K562 (cell line): ENCODE measurements around the gene KCNIP2.

Source experiments
- ATF3 ChIP-seq, 2 experiments: fragments of 450-650 bp in 1 of 2; sonication (generic) in 1 of 2; formaldehyde crosslinking in 1 of 2; IDR thresholded peaks in 1 of 2; conservative IDR thresholded peaks in 1 of 2; 2 replicates each; pipeline versions ENCODE4 v1.6.1 to v1.8.1; 2016 to 2023; ENCODE audit warnings: mild to moderate bottlenecking in 2 of 2, moderate library complexity in 2 of 2, inconsistent platforms in 1 of 2, missing genetic modification reagents in 1 of 2
- CTCF ChIP-seq, 3 experiments: IDR thresholded peaks in 2 of 3; conservative IDR thresholded peaks in 1 of 3; 2 replicates each; pipeline ENCODE4 v1.5.1; 2011 to 2012; ENCODE audit warnings: low read length in 3 of 3, mild to moderate bottlenecking in 3 of 3, control low read depth in 2 of 3, improper control_type of control experiment in 1 of 3, inconsistent platforms in 1 of 3, low read depth in 1 of 3, mixed read lengths in 1 of 3, moderate library complexity in 1 of 3; ENCODE audit not compliant: insufficient read depth in 2 of 3
- EGR1 ChIP-seq: fragments of 450-650 bp; conservative IDR thresholded peaks from 2 replicates; pipeline ENCODE4 v1.6.1; 2017; ENCODE audit warnings: mild to moderate bottlenecking
- ESRRB ChIP-seq: fragments of 250-450 bp; sonication (Bioruptor Pico); IDR thresholded peaks from 2 replicates; pipeline ENCODE4 v1.5.0; 2020; ENCODE audit warnings: mild to moderate bottlenecking, moderate library complexity, borderline replicate concordance
- HNRNPUL1 ChIP-seq: fragments of 200-400 bp; formaldehyde crosslinking; IDR thresholded peaks from 2 replicates; pipeline ENCODE4 v1.6.1; 2017; ENCODE audit warnings: low read length
- PHF21A ChIP-seq: fragments of 450-650 bp; IDR thresholded peaks from 2 replicates; pipeline ENCODE4 v1.6.1; 2017; ENCODE audit warnings: low read depth, borderline replicate concordance
- RBBP5 ChIP-seq: fragments of 200-600 bp; sonication (generic); IDR thresholded peaks from 2 replicates; pipeline ENCODE4 v1.6.1; 2012; ENCODE audit warnings: borderline replicate concordance, mild to moderate bottlenecking, low read length, control low read depth, inconsistent platforms; ENCODE audit not compliant: insufficient read depth, poor library complexity, severe bottlenecking
- RCOR1 ChIP-seq, 2 experiments: IDR thresholded peaks; 2 replicates each; pipeline ENCODE4 v1.6.1; 2012; ENCODE audit warnings: low read depth in 2 of 2, low read length in 2 of 2, borderline replicate concordance in 1 of 2, improper control_type of control experiment in 1 of 2
- TAF1 ChIP-seq: IDR thresholded peaks from 2 replicates; pipeline ENCODE4 v1.6.1; 2011; ENCODE audit warnings: mild to moderate bottlenecking, low read length, moderate library complexity; ENCODE audit not compliant: insufficient read depth, control insufficient read depth, severe bottlenecking; ENCODE audit errors: extremely low read depth
- TAF15 ChIP-seq: fragments of 200-400 bp; formaldehyde crosslinking; IDR thresholded peaks from 2 replicates; pipeline ENCODE4 v1.6.1; 2017; ENCODE audit warnings: mild to moderate bottlenecking, low read depth, low read length, moderate library complexity
- ZBTB8A ChIP-seq: fragments of 450-650 bp; IDR thresholded peaks from 2 replicates; pipeline ENCODE4 v1.6.1; 2018; ENCODE audit warnings: mild to moderate bottlenecking, moderate library complexity; ENCODE audit not compliant: partially characterized antibody

- TF ChIP-seq ZBTB8A (no peak), CTCF (IDR thresholded peaks at IDR 0.05 in 2 of 3, conservative IDR thresholded peaks at IDR 0.05 in 1 of 3; ENCODE audit: insufficient read depth in 2 of 3, low read depth in 1 of 3, low read length in 3 of 3) (no peak), TAF1 (no peak), HNRNPUL1 (no peak), RBBP5 (no peak), RCOR1 (IDR thresholded peaks at IDR 0.05; ENCODE audit: borderline replicate concordance in 1 of 2, low read depth in 2 of 2, low read length in 2 of 2) (no peak), ATF3 (IDR thresholded peaks at IDR 0.05) (no peak), ATF3 (CRISPR knock-in tag; conservative IDR thresholded peaks at IDR 0.05) (no peak), PHF21A (no peak), EGR1 (no peak), TAF15 (no peak), ESRRB (CRISPR knock-in tag) (no peak)
Measured at GRCh38 chr10:101827919-101828600, 15.5 kb downstream of the KCNIP2 start.
